NCI-H1436 treated with DMSO at 0.1 percent for 48 hours (cell line): ENCODE results near the gene PPP1R9B.

Experiments used
- DNase-seq: peaks from one replicate; lab custom pipeline; 2025; lab: John Stamatoyannopoulos, UW

Gene PPP1R9B

DNA sequence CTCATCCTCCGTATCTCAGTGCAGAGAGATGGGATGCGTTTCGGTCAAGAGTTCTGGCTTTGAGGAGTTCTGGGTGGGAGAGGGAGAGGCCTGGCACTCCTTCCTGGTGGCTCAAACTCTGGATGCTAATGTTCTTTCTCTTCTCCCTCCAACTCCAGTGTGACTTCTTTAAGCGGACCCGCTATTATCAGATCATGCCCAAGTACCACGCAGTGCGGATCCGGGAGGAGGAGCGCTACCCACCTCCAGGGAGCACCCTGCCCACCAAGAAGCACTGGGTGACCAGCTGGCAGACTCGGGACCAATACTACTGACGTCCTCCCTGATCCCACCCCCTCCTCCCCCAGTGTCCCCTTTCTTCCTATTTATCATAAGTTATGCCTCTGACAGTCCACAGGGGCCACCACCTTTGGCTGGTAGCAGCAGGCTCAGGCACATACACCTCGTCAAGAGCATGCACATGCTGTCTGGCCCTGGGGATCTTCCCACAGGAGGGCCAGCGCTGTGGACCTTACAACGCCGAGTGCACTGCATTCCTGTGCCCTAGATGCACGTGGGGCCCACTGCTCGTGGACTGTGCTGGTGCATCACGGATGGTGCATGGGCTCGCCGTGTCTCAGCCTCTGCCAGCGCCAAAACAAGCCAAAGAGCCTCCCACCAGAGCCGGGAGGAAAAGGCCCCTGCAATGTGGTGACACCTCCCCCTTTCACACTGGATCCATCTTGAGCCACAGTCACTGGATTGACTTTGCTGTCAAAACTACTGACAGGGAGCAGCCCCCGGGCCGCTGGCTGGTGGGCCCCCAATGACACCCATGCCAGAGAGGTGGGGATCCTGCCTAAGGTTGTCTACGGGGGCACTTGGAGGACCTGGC, 61.3 kb downstream of the PPP1R9B start:
- no peak for DNase-seq

GRCh38 chr17:50087912-50088405, 62.5 kb downstream of the PPP1R9B start:
- DNase-seq = no peak

DNA sequence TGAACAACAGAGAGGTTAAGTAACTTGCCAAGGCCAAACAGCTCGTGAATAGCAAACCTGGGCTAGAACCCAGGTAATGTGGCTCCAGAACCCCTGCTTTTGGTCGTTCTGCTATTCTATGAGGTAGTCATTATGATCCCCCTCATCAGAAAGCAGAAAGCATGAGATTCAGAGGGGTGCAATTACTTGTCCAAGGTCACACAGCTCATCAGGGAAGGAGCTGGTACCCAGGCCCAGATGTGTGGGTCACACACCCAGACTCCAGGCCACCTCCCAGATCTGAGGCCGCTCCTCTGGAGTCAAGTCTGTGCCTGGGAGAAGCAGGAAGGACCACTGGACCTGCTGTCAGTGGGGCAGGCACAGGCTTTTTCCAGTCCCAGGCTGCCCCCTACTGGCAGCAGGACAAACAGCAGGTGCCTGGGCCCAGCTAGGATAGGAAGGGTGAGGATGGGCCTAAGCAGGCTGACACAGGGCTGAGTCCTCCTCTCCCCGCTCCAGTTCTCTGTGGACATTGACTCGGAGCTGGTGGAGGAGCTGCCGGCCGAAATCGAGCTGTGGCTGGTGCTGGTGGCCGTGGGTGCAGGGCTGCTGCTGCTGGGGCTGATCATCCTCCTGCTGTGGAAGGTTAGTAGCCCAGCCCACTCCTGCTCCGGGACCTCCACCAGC, 63.1 kb downstream of the PPP1R9B start:
- peak; percentile 5 for DNase-seq
